Pulmonary artery endothelial cell (primary cell): ENCODE results near the gene GLCE. TPM values are rescaled to one million over a fixed set of nuclear protein-coding genes. Genes with fewer than 3 reads are reported as not detected.
A peak's percentile ranks its signal among the peaks of the same experiment; 100 is the strongest.
"Not testable (repeated sequence)": the region's sequence is repeated elsewhere in the genome, so short reads cannot be mapped to it uniquely, and the experiment has no call there.

Experiments
- DNase-seq: peaks from one replicate; pipeline ENCODE4 v3.0.0-alpha.2; 2011; ENCODE audit warnings: low read depth, low spot score
- total RNA-seq: library from RNA; depleted of rRNA; stranded (reverse); fragments of >200 nt; gene quantifications from 2 replicates; pipeline ENCODE4 v1.2.3, GENCODE V29; 2014

The GLCE gene
- total RNA-seq, 1 donor from 2014 or later: 193 TPM

- DNase-seq: no peak
Measured at GRCh38 chr15:69297642-69298353, 137.4 kb downstream of the GLCE start.

- DNase-seq: no peak
Measured at GRCh38 chr15:69298354-69298696, 137.9 kb downstream of the GLCE start.

GRCh38 chr15:69298697-69299441 lies 138.4 kb downstream of the GLCE start, which contains the start of gene PAQR5:
Gene PAQR5 (plus strand): TSS chr15:69298912. CDS start chr15:69360081, 61,169 bp downstream.
- DNase-seq: no peak

GRCh38 chr15:69299451-69299886 lies 139.0 kb downstream of the GLCE start:
- DNase-seq: no peak

- no peak for DNase-seq
Measured at GRCh38 chr15:69299943-69300588, 139.6 kb downstream of the GLCE start.

- not testable (repeated sequence) for DNase-seq
Measured at GRCh38 chr15:69301101-69301500, 140.7 kb downstream of the GLCE start.

GRCh38 chr15:69302087-69302486 lies 141.7 kb downstream of the GLCE start:
- not testable (repeated sequence) for DNase-seq

- DNase-seq: no peak
Measured at GRCh38 chr15:69302929-69303328, 142.5 kb downstream of the GLCE start.

- DNase-seq: no peak
Measured at GRCh38 chr15:69303337-69304181, 143.1 kb downstream of the GLCE start.

GRCh38 chr15:69304182-69304545 lies 143.7 kb downstream of the GLCE start:
- DNase-seq: no peak

- DNase-seq: peak; percentile 13
Measured at GRCh38 chr15:69305204-69305931, 144.9 kb downstream of the GLCE start.

GRCh38 chr15:69305933-69306568 lies 145.6 kb downstream of the GLCE start:
- no peak for DNase-seq

- DNase-seq: no peak
Measured at GRCh38 chr15:69307939-69308338, 147.5 kb downstream of the GLCE start.

GRCh38 chr15:69308949-69309348 lies 148.5 kb downstream of the GLCE start:
- DNase-seq: no peak

GRCh38 chr15:69311319-69311721 lies 150.9 kb downstream of the GLCE start:
- DNase-seq: no peak

- no peak for DNase-seq
Measured at GRCh38 chr15:69313432-69314000, 153.1 kb downstream of the GLCE start.

GRCh38 chr15:69314131-69314530 lies 153.7 kb downstream of the GLCE start:
- no peak for DNase-seq

- DNase-seq: no peak
Measured at GRCh38 chr15:69314736-69315135, 154.3 kb downstream of the GLCE start.

- no peak for DNase-seq
Measured at GRCh38 chr15:69315402-69316110, 155.1 kb downstream of the GLCE start.
